DMS114 treated with DMSO at 0.1 percent for 48 hours (cell line): ENCODE measurements around the gene BGLAP.

ENCODE experiments used
- DNase-seq: peaks from one replicate; lab custom pipeline; 2025; ENCODE audit not compliant: unreplicated experiment; lab: John Stamatoyannopoulos, UW

The BGLAP gene

DNA sequence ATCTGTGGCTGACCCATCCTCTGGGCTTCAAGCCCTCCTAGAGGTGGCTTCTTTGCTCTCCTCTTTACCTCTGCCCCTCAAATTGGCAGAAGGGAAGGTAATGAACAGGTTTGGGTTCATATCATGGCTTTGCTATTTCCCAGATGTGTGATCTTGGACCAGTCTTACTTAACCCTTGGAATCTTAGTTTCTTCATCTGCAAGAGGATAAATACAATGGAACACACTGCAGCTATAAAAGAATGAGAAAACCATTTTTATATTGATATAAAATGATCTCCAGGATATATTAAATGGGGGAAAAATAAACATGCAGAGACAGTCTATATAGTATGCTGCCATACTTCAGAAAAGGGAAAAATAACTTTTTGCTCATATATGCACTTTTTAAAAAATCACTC is 47.9 kb downstream of the BGLAP start:
- no peak for DNase-seq

DNA sequence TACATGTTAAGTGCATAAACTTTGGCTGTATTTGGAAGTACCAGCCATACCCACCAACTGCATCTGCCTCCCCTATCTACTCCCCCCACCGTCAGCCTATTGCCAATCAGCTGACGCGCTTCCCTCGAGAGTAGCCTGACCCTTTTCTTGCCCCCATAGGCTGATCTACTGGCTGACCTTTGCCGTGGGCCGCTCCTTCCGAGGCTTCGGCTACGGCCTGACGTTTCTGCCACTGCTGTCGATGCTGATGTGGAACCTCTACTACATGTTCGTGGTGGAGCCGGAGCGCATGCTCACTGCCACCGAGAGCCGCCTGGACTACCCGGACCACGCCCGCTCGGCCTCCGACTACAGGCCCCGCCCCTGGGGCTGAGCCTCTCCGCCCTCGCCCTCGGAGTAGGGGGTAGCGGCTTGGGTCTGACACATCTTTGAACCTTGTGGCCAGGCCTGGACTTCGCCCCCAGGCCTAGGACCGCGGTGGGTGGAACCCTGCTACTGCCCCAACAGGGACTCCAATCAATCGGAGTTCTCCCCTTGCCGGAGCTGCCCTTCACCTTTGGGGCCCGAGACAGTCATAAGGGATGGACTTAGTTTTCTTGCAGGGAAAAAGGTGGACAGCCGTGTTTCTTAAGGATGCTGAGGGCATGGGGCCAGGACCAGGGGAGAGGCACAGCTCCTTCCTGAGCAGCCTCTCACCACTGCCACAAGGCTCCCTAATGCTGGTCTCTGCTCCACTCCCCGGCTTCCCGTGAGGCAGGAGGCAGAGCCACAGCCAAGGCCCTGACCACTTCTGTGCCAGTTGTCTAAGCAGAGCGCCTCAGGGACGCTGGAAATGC is 49.5 kb downstream of the BGLAP start:
- peak; percentile 88 for DNase-seq
